Amygdala (tissue), 56 donors: ENCODE data around the gene PODN.

ENCODE experiments used
- DNase-seq, 56 donors: peaks; one replicate each; lab custom pipeline; 2025; lab: John Stamatoyannopoulos, UW

PODN gene, protein sequence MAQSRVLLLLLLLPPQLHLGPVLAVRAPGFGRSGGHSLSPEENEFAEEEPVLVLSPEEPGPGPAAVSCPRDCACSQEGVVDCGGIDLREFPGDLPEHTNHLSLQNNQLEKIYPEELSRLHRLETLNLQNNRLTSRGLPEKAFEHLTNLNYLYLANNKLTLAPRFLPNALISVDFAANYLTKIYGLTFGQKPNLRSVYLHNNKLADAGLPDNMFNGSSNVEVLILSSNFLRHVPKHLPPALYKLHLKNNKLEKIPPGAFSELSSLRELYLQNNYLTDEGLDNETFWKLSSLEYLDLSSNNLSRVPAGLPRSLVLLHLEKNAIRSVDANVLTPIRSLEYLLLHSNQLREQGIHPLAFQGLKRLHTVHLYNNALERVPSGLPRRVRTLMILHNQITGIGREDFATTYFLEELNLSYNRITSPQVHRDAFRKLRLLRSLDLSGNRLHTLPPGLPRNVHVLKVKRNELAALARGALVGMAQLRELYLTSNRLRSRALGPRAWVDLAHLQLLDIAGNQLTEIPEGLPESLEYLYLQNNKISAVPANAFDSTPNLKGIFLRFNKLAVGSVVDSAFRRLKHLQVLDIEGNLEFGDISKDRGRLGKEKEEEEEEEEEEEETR

DNA sequence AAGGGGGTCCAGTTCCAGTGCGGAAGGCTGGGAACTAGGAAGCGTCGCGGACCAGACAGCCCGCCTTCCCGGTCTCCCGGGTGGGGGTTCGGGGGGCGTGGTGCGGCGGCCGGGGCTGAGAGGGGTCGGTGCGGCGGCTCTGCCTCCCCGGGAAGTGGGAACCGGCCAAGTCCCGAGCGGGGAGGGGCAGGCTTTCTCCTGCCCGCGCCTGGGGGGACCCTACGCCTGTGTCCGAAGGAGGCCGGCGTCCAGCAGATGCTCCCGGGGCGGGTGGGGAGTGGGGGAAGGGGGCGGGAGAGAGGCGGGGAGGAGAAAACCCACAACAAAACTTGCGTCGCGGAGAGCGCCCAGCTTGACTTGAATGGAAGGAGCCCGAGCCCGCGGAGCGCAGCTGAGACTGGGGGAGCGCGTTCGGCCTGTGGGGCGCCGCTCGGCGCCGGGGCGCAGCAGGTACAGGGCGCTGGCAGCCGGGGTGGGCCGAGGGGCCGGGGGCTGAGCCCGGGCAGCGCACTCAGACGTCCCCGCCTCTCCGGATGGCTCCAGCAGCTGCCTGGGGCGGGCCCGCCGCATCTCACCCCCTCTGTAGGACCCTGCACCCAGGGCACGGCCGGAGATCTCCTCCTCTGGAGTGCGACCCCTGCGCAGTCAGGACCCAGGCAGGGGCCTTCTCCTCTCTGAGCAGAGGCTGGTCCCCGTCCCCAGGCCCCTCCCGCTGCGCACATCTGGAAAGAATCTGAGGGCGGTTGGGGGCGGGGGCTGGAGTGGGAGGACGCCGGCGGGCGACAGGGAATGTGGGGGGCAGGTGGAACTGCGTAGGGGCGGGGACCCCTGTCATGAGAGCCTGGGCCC, at the start of gene PODN:
Gene PODN, plus strand, starts transcription at position 355 of the 849 bp plus-strand sequence. CDS start 7,643 bp downstream, outside the sequence.
- DNase-seq, result peak in 5 of 56 donors; percentile 11 to 37 (median 18)

DNA sequence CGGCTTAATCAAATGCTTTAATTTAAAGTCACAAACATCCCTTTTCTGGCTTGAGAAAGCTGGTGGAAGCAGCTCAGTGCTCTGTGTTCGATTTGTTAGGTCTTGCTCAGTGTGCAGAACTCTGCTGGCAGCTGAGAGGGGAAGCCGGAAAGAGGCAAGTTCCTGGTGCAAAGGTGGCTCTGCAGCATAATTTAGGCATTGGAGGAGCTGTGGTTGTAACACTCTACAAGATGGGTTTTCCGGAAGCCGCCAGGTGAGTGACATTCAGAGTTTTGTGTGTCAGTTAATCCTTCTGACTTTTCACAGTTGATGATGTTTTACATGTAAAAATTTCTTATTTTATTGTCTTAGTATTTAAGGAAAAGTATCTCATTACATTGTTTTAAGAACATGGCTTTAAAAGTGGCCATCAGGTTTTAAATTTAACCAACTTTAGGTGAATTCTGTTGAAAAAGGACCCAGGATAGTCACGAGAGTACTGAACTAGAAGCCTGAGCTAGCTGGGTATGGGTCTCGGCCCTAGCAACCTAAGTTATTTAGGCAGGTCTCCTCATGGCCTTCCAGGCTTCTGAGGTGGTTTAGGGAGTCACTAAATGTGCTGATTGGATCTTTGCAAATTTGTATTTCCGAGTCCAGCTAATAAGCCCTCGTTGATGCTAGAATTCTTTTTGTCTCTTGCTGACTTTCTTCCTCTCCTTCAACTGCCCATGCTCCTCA, 47.1 kb upstream of the PODN start:
- DNase-seq, result peak in 53 of 56 donors; percentile 3 to 77 (median 38)

DNA sequence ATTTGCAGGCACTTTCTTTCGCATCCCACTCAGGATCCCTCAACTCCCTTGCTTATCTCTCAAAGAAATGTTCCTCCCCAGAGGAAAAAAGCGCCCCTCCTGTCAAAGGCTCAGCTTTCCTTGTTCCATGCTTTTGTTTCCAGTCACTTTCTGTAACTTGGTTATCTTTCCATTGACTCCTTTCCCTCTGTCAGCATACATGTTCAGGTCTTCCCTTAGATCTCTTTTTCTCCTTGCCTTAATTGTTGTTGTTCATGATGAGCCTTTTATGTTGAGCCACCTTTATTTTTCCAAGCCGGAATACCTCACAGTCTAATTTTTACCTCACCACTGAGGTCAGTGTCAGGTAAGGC, 46.5 kb upstream of the PODN start:
- no peak for DNase-seq

DNA sequence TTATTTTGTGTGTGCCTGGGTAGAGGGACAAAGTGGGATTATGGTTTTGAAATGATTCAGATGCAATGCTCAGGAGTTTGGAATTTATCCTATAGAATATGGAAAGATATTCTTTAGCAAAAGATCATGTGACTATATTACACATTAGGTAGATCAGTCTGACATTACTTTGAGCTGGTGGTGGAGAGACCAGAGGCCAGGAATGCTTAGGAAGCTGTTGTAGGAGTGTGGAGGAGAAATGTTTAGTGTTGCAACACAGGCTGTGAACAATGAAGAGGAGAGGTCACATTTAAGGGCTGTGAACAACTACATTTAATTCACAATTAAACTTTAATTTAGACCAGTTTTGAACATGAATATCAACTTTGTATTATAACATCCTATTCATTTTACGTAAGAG, 45.3 kb upstream of the PODN start:
- no peak for DNase-seq

DNA sequence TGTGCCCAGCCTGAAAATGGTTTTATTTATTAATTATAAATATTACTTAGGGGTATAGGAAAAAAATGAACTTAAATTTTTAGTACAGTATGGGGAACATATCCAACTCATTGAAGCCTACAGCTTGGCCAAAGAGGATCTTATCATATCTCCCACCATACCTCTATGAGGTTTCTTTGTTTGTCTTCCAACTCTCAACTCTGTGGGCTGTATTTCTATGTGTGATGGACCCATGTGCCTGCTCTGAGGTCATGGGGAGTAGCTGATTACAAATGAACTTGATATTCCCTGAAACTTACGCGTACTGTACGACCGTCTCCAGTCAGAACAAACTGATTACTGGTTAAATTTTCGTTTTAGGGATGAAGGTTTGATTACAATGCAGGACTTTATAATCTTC, 41.4 kb upstream of the PODN start:
- no peak for DNase-seq

DNA sequence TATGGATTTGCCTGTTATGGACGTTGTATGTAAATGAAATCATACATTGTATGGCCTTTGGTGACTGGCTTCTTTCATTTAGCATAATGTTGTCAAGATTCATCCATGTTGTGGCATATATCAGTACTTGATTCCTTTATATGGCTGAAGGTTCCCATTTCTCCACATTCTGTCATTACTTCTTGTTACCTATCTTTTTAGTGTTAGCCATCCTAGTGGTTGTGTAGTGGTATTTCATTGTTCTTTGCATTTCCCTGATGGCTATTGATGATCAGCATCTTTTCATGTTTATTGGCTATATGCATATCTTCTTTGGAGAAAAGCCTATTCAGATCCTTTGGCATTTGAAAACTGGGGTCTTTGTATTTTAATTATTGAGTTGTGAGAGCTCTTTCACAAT, 39.8 kb upstream of the PODN start:
- no peak for DNase-seq

DNA sequence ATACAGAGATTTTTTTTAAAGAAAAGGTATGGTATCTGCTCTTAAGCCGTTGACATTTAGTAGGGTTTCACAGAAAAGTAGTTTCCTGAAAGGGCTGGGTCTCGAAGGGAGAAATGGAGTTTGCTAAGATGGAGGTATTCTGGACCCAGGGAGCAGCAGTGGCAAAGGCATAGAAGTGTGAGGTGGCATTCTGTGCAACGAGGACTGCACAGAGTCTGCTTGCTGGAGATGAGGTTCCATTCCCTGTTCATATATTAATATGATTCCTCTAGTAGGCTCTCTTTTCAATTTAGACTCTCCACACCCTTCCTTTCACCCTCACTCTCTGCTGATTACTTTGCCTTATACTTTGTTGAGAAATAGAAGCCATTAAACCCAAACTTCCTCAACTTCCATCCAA, 38.5 kb upstream of the PODN start:
- DNase-seq, result no peak

DNA sequence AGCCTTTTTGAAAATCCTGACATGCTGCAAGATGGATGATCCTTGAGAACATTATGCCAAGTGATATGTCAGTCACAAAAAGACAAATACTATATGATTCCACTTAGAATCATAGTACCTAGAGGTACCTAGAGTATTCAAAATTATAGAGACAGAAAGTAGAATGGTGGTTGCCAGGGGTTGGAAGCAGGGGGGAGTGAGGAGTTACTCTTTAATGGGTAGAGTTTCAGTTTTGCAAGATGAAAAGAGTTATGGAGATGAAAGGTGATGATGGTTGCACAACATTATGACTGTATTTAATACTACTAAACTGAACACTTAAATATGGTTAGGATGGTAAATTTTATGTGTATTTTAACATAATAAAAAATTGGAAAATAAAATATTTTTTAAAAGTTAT, 37.9 kb upstream of the PODN start:
- no peak for DNase-seq

DNA sequence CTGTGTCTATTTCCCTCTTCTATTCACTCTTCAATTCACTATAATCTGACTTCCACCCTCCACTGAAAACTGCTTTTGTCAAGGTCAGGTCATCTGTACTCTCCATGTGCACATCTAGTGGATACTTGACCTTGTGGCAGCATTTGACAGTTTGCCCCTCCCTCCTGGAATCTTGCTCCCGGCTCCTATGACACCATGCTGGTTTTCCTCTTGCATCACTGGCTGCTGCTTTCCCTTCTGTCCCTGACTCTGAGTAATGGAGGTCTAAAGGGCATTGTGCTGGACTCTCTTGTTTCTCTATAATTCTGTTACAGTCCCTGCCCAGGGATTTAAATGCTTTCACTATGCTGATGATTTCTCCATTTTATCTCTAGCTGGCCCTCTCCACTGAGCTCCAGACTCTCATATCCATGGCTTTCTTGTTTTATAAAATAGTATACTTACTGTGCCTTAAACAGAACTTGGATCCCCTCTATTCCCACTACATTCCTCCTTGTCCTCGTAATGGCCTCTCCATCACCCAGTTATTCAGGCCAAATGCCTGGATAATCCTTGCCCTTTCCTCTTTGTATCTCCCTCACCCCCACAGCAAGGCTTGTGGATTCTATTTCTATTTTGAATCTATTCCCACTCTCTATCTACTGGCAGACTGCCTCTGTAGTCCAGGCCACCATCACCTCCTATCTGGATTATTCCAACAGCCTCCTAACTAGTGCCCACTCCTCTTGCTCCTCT, 36.8 kb upstream of the PODN start:
- DNase-seq, result no peak

DNA sequence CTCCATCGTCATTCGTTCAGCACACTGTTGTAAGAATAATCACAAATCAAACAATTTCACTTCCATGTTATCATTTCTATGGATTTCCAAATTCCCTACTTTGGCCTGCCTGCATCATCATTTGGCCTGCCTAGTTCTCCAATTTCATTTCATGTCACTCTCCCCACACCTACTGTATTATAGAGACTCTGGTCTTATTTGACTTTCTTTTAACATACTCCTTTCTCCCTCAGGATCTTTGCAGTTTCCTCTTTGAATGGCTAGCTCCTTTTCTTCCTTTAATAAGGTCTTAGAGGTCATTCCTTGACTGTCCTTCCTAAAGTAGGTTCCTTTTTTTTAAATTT, 36.3 kb upstream of the PODN start:
- DNase-seq, result no peak

DNA sequence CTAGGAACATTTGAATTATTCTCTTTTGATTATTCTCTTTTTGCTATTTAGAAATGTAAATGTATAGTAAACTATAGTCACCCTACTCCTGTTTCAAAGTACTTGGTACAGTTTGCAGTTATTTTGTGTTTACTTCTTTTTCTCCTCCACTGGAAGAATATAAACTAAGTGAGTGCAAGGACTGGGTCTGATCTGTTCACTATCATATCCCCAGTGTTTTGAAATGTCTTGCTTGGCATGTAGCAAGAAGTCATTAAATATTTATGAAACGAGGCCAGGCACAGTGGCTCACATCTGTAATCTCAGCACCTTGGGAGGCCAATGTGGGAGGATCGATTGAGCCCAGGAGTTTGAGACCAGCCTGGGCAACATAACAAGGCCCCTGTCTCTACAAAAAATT, 35.8 kb upstream of the PODN start:
- DNase-seq, result no peak

DNA sequence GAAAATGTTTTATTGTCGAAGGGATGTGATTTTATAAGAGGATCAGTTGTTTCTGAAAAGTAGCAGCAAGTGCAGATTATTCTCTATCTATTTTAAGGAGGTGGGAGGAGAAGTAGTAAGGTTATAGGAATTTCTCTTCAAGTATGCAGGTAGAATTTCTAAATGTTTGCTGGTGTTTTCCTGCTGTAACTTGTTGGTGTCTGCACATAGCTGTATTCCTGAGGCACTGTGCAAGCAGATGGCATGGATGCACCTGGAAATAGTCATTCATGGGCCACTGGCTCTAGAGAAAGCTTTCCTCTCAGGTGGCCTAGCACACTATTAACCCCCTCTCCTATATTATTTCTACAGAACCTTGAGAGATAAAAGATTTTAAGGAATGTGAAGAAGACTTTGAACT, 30.3 kb upstream of the PODN start:
- no peak for DNase-seq

DNA sequence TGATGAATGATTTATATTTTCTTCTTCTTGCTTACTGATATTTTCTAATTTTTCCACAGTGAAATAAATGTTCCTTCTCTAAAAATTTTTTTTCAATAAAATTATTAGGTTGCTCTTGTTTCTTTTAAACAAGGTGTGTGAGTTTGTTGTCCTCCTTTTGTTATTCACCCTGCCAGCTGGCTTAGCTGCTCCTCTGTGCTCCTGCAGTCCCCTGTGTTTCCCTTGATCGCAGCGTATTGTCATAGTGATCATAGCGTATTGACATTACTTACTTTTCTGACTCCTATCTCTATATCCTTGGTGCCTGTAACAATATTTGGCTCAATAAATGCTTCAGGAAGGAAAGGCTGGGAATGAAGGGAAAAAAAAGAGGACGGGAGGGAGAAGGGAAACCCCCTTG, 24.9 kb upstream of the PODN start:
- DNase-seq, result no peak

DNA sequence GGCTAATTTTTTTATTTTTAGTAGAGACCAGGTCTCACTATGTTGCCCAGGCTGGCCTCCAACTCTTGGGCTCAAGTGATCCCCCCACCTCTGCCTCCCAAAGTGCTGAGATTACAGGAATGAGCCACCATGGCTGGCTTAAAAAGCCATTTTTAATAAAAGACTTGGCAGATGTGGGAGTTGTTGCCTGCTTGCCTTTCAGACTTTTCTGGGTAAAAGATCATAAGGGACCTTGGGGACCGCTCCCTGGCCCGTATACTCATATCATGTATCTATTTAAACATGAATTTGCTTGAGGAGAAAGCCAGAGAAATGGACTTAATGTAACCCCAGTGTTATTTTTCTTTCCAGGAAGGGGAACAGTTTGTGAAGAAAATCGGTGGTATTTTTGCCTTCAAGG, 23.4 kb upstream of the PODN start:
- no peak for DNase-seq

DNA sequence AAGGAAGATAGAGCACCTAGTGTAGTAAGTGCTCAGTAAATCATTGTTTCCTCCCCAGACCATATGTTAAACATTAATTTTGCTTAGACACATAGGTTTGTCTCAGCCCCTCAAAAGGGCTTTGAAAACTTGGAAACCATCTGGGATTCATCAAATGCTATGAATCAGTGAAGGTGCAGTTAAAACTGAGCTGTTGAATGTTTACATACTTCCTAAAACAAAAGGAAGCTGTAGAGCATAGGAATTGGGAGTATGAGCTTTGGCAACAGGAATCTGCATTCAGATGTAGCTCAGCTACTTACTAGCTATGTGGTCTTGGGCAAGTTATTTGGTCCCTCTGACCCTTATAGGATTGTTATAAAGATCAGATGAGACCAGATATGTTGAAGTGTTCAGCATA, 18.7 kb upstream of the PODN start:
- DNase-seq, result no peak

DNA sequence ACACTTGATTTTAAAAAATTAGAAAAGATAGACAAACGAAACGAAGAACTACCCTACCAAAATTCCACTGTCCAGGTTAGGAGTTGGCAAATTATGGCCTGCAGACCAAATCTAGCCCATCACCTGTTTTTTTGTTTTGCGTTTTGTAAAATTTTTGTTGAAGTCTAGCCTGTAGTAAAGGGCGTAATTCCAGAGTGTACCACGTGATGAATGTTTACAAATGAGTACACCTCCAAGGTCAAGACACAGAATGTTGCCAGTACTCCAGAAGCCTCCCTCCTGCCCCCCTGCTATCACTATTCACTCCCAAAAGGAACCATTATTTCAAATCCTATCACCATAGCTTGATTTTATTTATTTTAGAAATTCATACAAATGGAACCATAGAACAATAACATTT, 17.1 kb upstream of the PODN start:
- DNase-seq, result no peak

DNA sequence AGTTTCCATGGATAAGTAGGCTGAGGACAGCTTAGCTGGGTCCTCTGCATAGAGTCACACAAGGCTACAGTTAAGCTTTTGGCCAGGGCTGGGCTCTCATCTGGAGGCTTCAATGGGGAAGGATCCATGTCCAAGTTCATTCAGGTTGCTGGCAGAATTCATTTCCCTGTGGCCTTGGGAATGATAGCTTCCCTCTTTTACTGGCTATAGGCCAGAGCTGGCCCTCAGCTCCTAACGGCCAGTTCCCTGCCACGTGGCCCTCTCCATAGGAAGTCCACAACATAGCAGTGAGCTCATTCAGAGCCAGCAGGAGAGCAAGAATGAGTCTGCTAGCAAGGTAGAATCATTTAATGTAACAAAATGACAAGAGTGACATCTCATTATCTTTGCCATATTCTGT, 15.1 kb upstream of the PODN start:
- DNase-seq, result peak in 1 of 56 donors; percentile 8

DNA sequence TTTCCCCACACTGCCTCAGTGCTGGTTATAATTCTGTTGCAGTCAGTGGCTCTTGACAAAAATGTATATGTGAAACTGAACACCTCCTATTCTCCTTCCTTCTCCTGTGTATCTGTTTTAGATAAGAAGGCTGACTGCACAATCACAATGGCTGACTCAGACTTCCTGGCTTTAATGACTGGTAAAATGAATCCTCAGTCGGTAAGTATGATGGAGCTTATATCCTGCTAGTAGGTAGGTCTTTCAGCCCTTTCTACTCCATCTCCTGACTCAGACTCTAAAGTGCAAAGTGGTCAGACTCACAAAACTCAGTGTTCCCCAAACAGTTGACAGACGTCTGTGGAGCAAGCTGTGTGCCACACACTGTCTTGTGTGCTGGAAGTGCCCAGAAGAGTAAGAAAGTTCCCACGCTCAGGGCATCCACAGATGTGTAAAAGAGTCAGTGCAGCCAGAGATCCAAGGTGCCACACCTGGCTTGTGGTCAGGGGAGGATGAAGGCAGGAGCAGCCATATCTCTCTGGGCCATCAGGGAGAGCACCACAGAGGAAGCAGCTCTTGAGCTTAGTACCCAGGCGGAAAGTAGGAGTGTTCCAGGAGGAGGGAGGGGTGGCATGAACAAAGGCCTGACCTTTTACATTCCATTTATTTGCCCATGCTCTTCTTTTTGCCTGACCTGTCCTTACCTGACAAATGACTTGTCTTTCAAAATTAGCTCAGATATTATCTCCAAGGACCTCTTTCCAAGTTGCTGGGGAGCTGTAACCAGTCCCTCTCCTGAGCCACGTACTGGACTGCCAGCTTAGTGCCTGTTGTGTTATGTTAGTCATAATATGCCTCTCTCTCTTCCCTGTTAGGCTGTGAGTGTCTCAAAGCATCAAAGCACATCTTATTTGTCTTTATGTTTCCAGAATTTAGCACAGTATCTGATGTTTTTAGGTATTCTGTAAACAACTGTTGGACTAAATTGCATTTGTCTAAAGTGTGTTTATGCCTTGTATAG, 14.0 kb upstream of the PODN start:
- no peak for DNase-seq
